Suprapubic skin (tissue), 3 donors: Measurements from ENCODE around the gene DMGDH.

Experiments
- EP300 ChIP-seq: sonication (generic); formaldehyde crosslinking; IDR thresholded peaks from one replicate; pipeline ENCODE4 v1.6.1; 2017; ENCODE audit warnings: antibody characterized with exemption
- POLR2A ChIP-seq, 2 donors: fragments of 450-650 bp; IDR thresholded peaks; one replicate each; pipeline ENCODE4 v1.6.1; 2017; ENCODE audit warnings: antibody characterized with exemption in 2 of 2, mild to moderate bottlenecking in 2 of 2, moderate library complexity in 2 of 2
- TF ChIP-seq, protein P1 (sequence below), 2 donors: fragments of 200-600 bp in 1 of 2; fragments of 450-650 bp in 1 of 2; sonication (generic) in 1 of 2; IDR thresholded peaks; one replicate each; pipeline ENCODE4 v1.5.1; 2016 to 2019; ENCODE audit warnings: antibody characterized with exemption in 2 of 2, mild to moderate bottlenecking in 1 of 2, moderate library complexity in 1 of 2

DNA sequence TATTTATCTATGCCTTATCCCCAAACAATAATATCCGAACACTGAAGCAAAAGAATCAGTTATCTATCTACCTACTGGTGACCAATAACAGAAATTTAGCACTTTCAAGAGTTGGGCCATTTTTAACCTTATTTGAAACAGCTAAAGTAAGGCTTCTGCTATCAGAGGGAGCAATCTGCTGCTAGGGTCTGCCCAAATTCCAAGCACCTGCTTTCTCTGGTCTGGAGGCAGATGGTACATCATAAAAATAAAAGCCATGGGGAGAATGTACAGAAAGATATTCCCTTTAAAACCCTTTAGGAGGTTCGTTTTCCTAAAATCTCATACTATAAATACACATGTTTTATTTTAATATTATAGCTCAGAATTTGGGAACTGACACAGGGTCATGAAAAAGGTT is 46.7 kb downstream of the DMGDH start:
- TF ChIP-seq, protein P1, sequence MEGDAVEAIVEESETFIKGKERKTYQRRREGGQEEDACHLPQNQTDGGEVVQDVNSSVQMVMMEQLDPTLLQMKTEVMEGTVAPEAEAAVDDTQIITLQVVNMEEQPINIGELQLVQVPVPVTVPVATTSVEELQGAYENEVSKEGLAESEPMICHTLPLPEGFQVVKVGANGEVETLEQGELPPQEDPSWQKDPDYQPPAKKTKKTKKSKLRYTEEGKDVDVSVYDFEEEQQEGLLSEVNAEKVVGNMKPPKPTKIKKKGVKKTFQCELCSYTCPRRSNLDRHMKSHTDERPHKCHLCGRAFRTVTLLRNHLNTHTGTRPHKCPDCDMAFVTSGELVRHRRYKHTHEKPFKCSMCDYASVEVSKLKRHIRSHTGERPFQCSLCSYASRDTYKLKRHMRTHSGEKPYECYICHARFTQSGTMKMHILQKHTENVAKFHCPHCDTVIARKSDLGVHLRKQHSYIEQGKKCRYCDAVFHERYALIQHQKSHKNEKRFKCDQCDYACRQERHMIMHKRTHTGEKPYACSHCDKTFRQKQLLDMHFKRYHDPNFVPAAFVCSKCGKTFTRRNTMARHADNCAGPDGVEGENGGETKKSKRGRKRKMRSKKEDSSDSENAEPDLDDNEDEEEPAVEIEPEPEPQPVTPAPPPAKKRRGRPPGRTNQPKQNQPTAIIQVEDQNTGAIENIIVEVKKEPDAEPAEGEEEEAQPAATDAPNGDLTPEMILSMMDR (IDR thresholded peaks at IDR 0.05) = no peak
- TF ChIP-seq POLR2A (IDR thresholded peaks at IDR 0.05) = no peak
- no peak for TF ChIP-seq EP300
